Fibroblast of lung (primary cell): ENCODE data around the gene IFNG-AS1. TPM values are rescaled to one million over a fixed set of nuclear protein-coding genes. Genes with fewer than 3 reads are reported as not detected.

Experiments
- DNase-seq, 2 donors: peaks; one replicate each; pipeline versions ENCODE4 v3.0.0 to v3.0.0-alpha.2; 2010; ENCODE audit warnings: low read depth in 2 of 2
- H2AFZ ChIP-seq: 2 replicates; pipeline ENCODE4 v1.5.1; 2012; ENCODE audit warnings: low read length, control low read depth, inconsistent platforms
- H3K27ac ChIP-seq: 2 replicates; pipeline ENCODE4 v1.5.1; 2011; ENCODE audit warnings: low read length, control low read depth; ENCODE audit not compliant: insufficient read depth
- H3K27me3 ChIP-seq: 2 replicates; pipeline ENCODE4 v1.5.1; 2011; ENCODE audit warnings: mild to moderate bottlenecking, low read length; ENCODE audit not compliant: control insufficient read depth, insufficient read depth
- H3K36me3 ChIP-seq: 2 replicates; pipeline ENCODE4 v1.5.1; 2011; ENCODE audit warnings: low read length; ENCODE audit not compliant: control insufficient read depth, insufficient read depth
- H3K4me1 ChIP-seq: 2 replicates; pipeline ENCODE4 v1.5.1; 2011; ENCODE audit warnings: low read length; ENCODE audit not compliant: control insufficient read depth, insufficient read depth; ENCODE audit errors: extremely low read depth
- H3K4me2 ChIP-seq: 2 replicates; pipeline ENCODE4 v1.5.1; 2011; ENCODE audit warnings: low read length, control low read depth; ENCODE audit not compliant: insufficient read depth; ENCODE audit errors: extremely low read depth
- H3K4me3 ChIP-seq, 4 experiments: fragments of 200-600 bp in 1 of 4; sonication (generic) in 1 of 4; replicated peaks in 1 of 4; 2 replicates each; pipeline ENCODE4 v1.5.1; 2011 to 2016; ENCODE audit warnings: low read length in 4 of 4, low read depth in 3 of 4, mild to moderate bottlenecking in 3 of 4, control low read depth in 2 of 4, inconsistent platforms in 1 of 4, mixed read lengths in 1 of 4; ENCODE audit not compliant: insufficient read depth in 1 of 4; ENCODE audit errors: control extremely low read depth in 1 of 4
- H3K79me2 ChIP-seq: 2 replicates; pipeline ENCODE4 v1.5.1; 2012; ENCODE audit warnings: mild to moderate bottlenecking, low read length, inconsistent platforms; ENCODE audit not compliant: control insufficient read depth, insufficient read depth
- H3K9ac ChIP-seq: 2 replicates; pipeline ENCODE4 v1.5.1; 2011; ENCODE audit warnings: mild to moderate bottlenecking, low read length, control low read depth; ENCODE audit not compliant: insufficient read depth
- H3K9me3 ChIP-seq: 2 replicates; pipeline ENCODE4 v1.5.1; 2012; ENCODE audit warnings: low read depth, low read length; ENCODE audit not compliant: control insufficient read depth, insufficient read depth
- H4K20me1 ChIP-seq: 2 replicates; pipeline ENCODE4 v1.5.1; 2011; ENCODE audit warnings: low read length; ENCODE audit not compliant: control insufficient read depth, insufficient read depth; ENCODE audit errors: extremely low read depth
- CTCF ChIP-seq, 2 donors: IDR thresholded peaks in 1 of 2; conservative IDR thresholded peaks in 1 of 2; 1 replicate in 1 of 2; 2 replicates in 1 of 2; pipeline ENCODE4 v1.5.1; 2011 to 2012; ENCODE audit warnings: low read length in 2 of 2, control low read depth in 1 of 2, inconsistent platforms in 1 of 2, low read depth in 1 of 2, mild to moderate bottlenecking in 1 of 2
- EZH2 ChIP-seq: IDR thresholded peaks from 2 replicates; pipeline ENCODE4 v1.5.1; 2012; ENCODE audit warnings: low read length, control low read depth, mild to moderate bottlenecking; ENCODE audit errors: missing control alignments
- polyA plus RNA-seq, 2 donors: library from polyadenylated mRNA; depleted of rRNA in 1 of 2; stranded (reverse) in 1 of 2; unstranded in 1 of 2; fragments of >200 nt; gene quantifications; 2 replicates each; pipeline ENCODE4 v1.2.1, GENCODE V29; 2011 to 2012; ENCODE audit warnings: missing spikeins in 1 of 2
- total RNA-seq: library from RNA; depleted of rRNA; stranded (reverse); fragments of >200 nt; gene quantifications from 2 replicates; pipeline ENCODE4 v1.2.1, GENCODE V29; 2014

The IFNG-AS1 gene
- total and polyA plus RNA-seq, 2 donors (not counting 1 experiment from before 2014, with no cell fraction given) = not detected

- H3K79me2 ChIP-seq = no peaks in the 10 kb centered on the region
- TF ChIP-seq EZH2 (no peak), CTCF (conservative IDR thresholded peaks at IDR 0.05 in 1 of 2, IDR thresholded peaks at IDR 0.05 in 1 of 2; ENCODE audit: low read depth in 1 of 2, low read length in 2 of 2) (no peak)
- no peaks in the 10 kb centered on the region for H3K9me3 ChIP-seq
- no peak overlapping the region for H3K9ac ChIP-seq
- H3K4me3 ChIP-seq = no peak overlapping the region
- H3K27ac ChIP-seq = no peak overlapping the region
- no peak for DNase-seq
- H3K27me3 ChIP-seq = no peaks in the 10 kb centered on the region
- no peak overlapping the region for H2AFZ ChIP-seq
- H3K36me3 ChIP-seq = no peaks in the 10 kb centered on the region
- no peaks in the 10 kb centered on the region for H3K4me1 ChIP-seq
- no peaks in the 10 kb centered on the region for H4K20me1 ChIP-seq
- H3K4me2 ChIP-seq = no peak overlapping the region
Observed at GRCh38 chr12:68013181-68013580, 23.9 kb downstream of the IFNG-AS1 start.

GRCh38 chr12:68016136-68016535, 26.9 kb downstream of the IFNG-AS1 start:
- no peak overlapping the region for H2AFZ ChIP-seq
- H3K27ac ChIP-seq = no peak overlapping the region
- no peak overlapping the region for H3K4me2 ChIP-seq
- no peaks in the 10 kb centered on the region for H3K79me2 ChIP-seq
- no peak for DNase-seq
- H4K20me1 ChIP-seq = no peaks in the 10 kb centered on the region
- no peaks in the 10 kb centered on the region for H3K9me3 ChIP-seq
- TF ChIP-seq EZH2 (no peak), CTCF (conservative IDR thresholded peaks at IDR 0.05 in 1 of 2, IDR thresholded peaks at IDR 0.05 in 1 of 2; ENCODE audit: low read depth in 1 of 2, low read length in 2 of 2) (no peak)
- no peaks in the 10 kb centered on the region for H3K36me3 ChIP-seq
- H3K9ac ChIP-seq = no peak overlapping the region
- no peak overlapping the region for H3K4me3 ChIP-seq
- H3K27me3 ChIP-seq = no peaks in the 10 kb centered on the region
- no peaks in the 10 kb centered on the region for H3K4me1 ChIP-seq

- Histone ChIP-seq H2AFZ (no peak overlapping the region), H3K9me3 (no peaks in the 10 kb centered on the region), H3K27me3 (no peaks in the 10 kb centered on the region), H3K4me3 (no peak overlapping the region), H3K4me2 (no peak overlapping the region), H3K79me2 (no peaks in the 10 kb centered on the region), H3K9ac (no peak overlapping the region), H3K36me3 (no peaks in the 10 kb centered on the region), H4K20me1 (no peaks in the 10 kb centered on the region), H3K4me1 (no peaks in the 10 kb centered on the region), H3K27ac (no peak overlapping the region)
- DNase-seq = no peak
- TF ChIP-seq EZH2 = no peak
- TF ChIP-seq CTCF (conservative IDR thresholded peaks at IDR 0.05 in 1 of 2, IDR thresholded peaks at IDR 0.05 in 1 of 2; ENCODE audit: low read depth in 1 of 2, low read length in 2 of 2) = no peak
Observed at GRCh38 chr12:68018315-68018714, 29.1 kb downstream of the IFNG-AS1 start.
